SK-N-SH (cell line): ENCODE data around the gene CHPF2.

Experiments used
- CTCF ChIP-seq: fragments of 200-600 bp; sonication (generic); IDR thresholded peaks from 2 replicates; pipeline ENCODE4 v1.6.1; 2017; ENCODE audit warnings: antibody characterized with exemption, mild to moderate bottlenecking, moderate library complexity
- POLR2AphosphoS5 ChIP-seq: IDR thresholded peaks from 2 replicates; pipeline ENCODE4 v1.6.1; 2012; ENCODE audit warnings: low read depth, low read length
- REST ChIP-seq: IDR thresholded peaks from 2 replicates; pipeline ENCODE4 v1.6.1; 2012; ENCODE audit warnings: mild to moderate bottlenecking, low read depth, low read length, moderate library complexity
- TEAD4 ChIP-seq: IDR thresholded peaks from 2 replicates; pipeline ENCODE4 v1.4.0; 2012; ENCODE audit warnings: mild to moderate bottlenecking, borderline replicate concordance; ENCODE audit not compliant: insufficient read depth
- USF2 ChIP-seq: fragments of 150-350 bp; IDR thresholded peaks from 2 replicates; pipeline ENCODE4 v1.6.1; 2017; ENCODE audit warnings: antibody characterized with exemption, low read length, low read depth, borderline replicate concordance

GRCh38 chr7:151269511-151269910, 37.2 kb downstream of the CHPF2 start:
- no peak for TF ChIP-seq USF2
- no peak for TF ChIP-seq CTCF
- TF ChIP-seq POLR2AphosphoS5 = no peak
- no peak for TF ChIP-seq REST
- no peak for TF ChIP-seq TEAD4
